HCT116 (cell line): ENCODE data around the gene TENM3. TPM values are rescaled to one million over a fixed set of nuclear protein-coding genes. Genes with fewer than 3 reads are reported as not detected.

ENCODE experiments used
- ATAC-seq: fragments of 200-7000 bp; cut with Tn5 transposase; 2 replicates; pipeline ENCODE4 v1.9.1; 2020; ENCODE audit warnings: mild to moderate bottlenecking, moderate library complexity
- BruUV-seq: library from RNA; stranded (reverse); fragments of 400-500 nt; replicated peaks from 2 replicates; lab custom pipeline; 2021; lab: Mats Ljungman, UMichigan
- CTCF ChIA-PET: fragments of 300-600 bp; sonication (Branson Sonifier 250); formaldehyde crosslinking; loops from one replicate; lab custom pipeline; 2021; ENCODE audit warnings: antibody characterized with exemption; lab: Charles Lee
- POLR2A ChIA-PET: fragments of 300-600, 350-600 bp; sonication (Branson Sonifier 250); formaldehyde crosslinking; loops from one replicate; lab custom pipeline; 2021; ENCODE audit warnings: antibody characterized with exemption; lab: Charles Lee
- RAD21 ChIA-PET, 2 experiments: fragments of 300-600 bp; sonication (Branson Sonifier 250); formaldehyde crosslinking; loops; one replicate each; lab custom pipeline; 2023; ENCODE audit warnings: low total read pairs in 2 of 2; ENCODE audit not compliant: uncharacterized antibody in 2 of 2, unreplicated experiment in 2 of 2, low non-redundant PET in 1 of 2; lab: Charles Lee
- DNase-seq: peaks from one replicate; pipeline ENCODE4 v3.0.0-alpha.2; 2010; ENCODE audit warnings: low read depth, low spot score
- H2AFZ ChIP-seq: fragments of 200-600 bp; shearing (Covaris generic), sonication (generic); 2 replicates; pipeline ENCODE4 v1.6.1; 2017; ENCODE audit warnings: low read depth, mixed run types, mixed read lengths, antibody characterized with exemption, low read length; ENCODE audit not compliant: poor library complexity, severe bottlenecking
- H3K27ac ChIP-seq: 2 replicates; pipeline ENCODE4 v1.5.1; 2012; ENCODE audit warnings: low read depth, low read length
- H3K27me3 ChIP-seq: fragments of 200-600 bp; sonication (generic); 2 replicates; pipeline ENCODE4 v1.6.1; 2016; ENCODE audit warnings: mixed run types, low read length, mixed read lengths; ENCODE audit not compliant: insufficient read depth
- H3K36me3 ChIP-seq, 2 experiments: fragments of 200-500 bp in 1 of 2; fragments of 200-600 bp in 1 of 2; sonication (Bioruptor generic) in 1 of 2; sonication (generic) in 1 of 2; 2 replicates each; pipeline versions ENCODE4 v1.5.1 to v1.6.1; 2014 to 2016; ENCODE audit warnings: low read length in 2 of 2, inconsistent platforms in 1 of 2, mixed read lengths in 1 of 2, mixed run types in 1 of 2; ENCODE audit not compliant: insufficient read depth in 2 of 2, control insufficient read depth in 1 of 2
- H3K4me1 ChIP-seq, 2 experiments: fragments of 200-600 bp in 1 of 2; sonication (generic) in 1 of 2; 2 replicates each; pipeline versions ENCODE4 v1.5.1 to v1.6.1; 2012 to 2017; ENCODE audit warnings: low read length in 2 of 2, inconsistent platforms in 1 of 2, mild to moderate bottlenecking in 1 of 2, mixed read lengths in 1 of 2, mixed run types in 1 of 2, moderate library complexity in 1 of 2; ENCODE audit not compliant: insufficient read depth in 2 of 2, control insufficient read depth in 1 of 2
- H3K4me2 ChIP-seq: fragments of 200-600 bp; sonication (generic); 2 replicates; pipeline ENCODE4 v1.6.1; 2017; ENCODE audit warnings: mixed run types, low read length, mixed read lengths
- H3K4me3 ChIP-seq, 2 experiments: fragments of 200-600 bp in 1 of 2; sonication (generic) in 1 of 2; replicated peaks in 1 of 2; 2 replicates each; pipeline ENCODE4 v1.5.1; 2011 to 2016; ENCODE audit warnings: low read length in 2 of 2, control low read depth in 1 of 2, low read depth in 1 of 2, mild to moderate bottlenecking in 1 of 2, mixed read lengths in 1 of 2, mixed run types in 1 of 2
- H3K79me2 ChIP-seq: fragments of 200-600 bp; sonication (generic); 2 replicates; pipeline ENCODE4 v1.6.1; 2017; ENCODE audit warnings: mild to moderate bottlenecking, mixed run types, low read length, moderate library complexity, mixed read lengths; ENCODE audit not compliant: insufficient read depth
- H3K9ac ChIP-seq: fragments of 200-600 bp; sonication (generic); 2 replicates; pipeline ENCODE4 v1.6.1; 2016; ENCODE audit warnings: low read length, mixed read lengths
- H3K9me2 ChIP-seq: fragments of 200-600 bp; sonication (generic), shearing (Covaris generic); 2 replicates; pipeline ENCODE4 v1.6.1; 2017; ENCODE audit warnings: mixed run types, mild to moderate bottlenecking, moderate library complexity; ENCODE audit not compliant: insufficient read depth
- H3K9me3 ChIP-seq, 2 experiments: fragments of 200-500 bp in 1 of 2; fragments of 200-600 bp in 1 of 2; sonication (Bioruptor generic) in 1 of 2; sonication (generic) in 1 of 2; 2 replicates each; pipeline ENCODE4 v1.6.1; 2014 to 2017; ENCODE audit warnings: low read length in 2 of 2, mixed read lengths in 2 of 2, inconsistent platforms in 1 of 2, low read depth in 1 of 2, mild to moderate bottlenecking in 1 of 2, mixed run types in 1 of 2, moderate library complexity in 1 of 2; ENCODE audit not compliant: control insufficient read depth in 1 of 2, insufficient read depth in 1 of 2
- H4K20me1 ChIP-seq: fragments of 200-600 bp; sonication (generic), shearing (Covaris generic); 2 replicates; pipeline ENCODE4 v1.6.1; 2017; ENCODE audit warnings: mixed run types, mild to moderate bottlenecking, moderate library complexity; ENCODE audit not compliant: insufficient read depth
- CBX3 ChIP-seq: IDR thresholded peaks from 2 replicates; pipeline ENCODE4 v1.6.1; 2012; ENCODE audit warnings: low read depth
- CEBPB ChIP-seq: IDR thresholded peaks from 2 replicates; pipeline ENCODE4 v1.6.1; 2012; ENCODE audit warnings: low read depth
- CTCF ChIP-seq, 3 experiments: fragments of 200-600 bp in 1 of 3; sonication (generic) in 1 of 3; IDR thresholded peaks in 2 of 3; conservative IDR thresholded peaks in 1 of 3; 2 replicates each; pipeline ENCODE4 v1.5.1; 2012 to 2017; ENCODE audit warnings: low read depth in 2 of 3, low read length in 2 of 3, antibody characterized with exemption in 1 of 3, borderline replicate concordance in 1 of 3, control low read depth in 1 of 3, mild to moderate bottlenecking in 1 of 3, mixed read lengths in 1 of 3, mixed run types in 1 of 3, moderate library complexity in 1 of 3; ENCODE audit not compliant: insufficient read depth in 1 of 3
- EGR1 ChIP-seq: IDR thresholded peaks from 2 replicates; pipeline ENCODE4 v1.6.1; 2012; ENCODE audit warnings: low read depth
- ELF1 ChIP-seq: IDR thresholded peaks from 2 replicates; pipeline ENCODE4 v1.6.1; 2012; ENCODE audit warnings: low read depth, borderline replicate concordance
- EZH2 ChIP-seq: fragments of 200-600 bp; sonication (generic); IDR thresholded peaks from 2 replicates; pipeline ENCODE4 v1.6.1; 2017; ENCODE audit warnings: antibody characterized with exemption, mixed run types
- EZH2phosphoT487 ChIP-seq: fragments of 200-600 bp; IDR thresholded peaks from 2 replicates; pipeline ENCODE4 v1.6.1; 2018; ENCODE audit warnings: antibody characterized with exemption, borderline replicate concordance
- JUND ChIP-seq: IDR thresholded peaks from 2 replicates; pipeline ENCODE4 v1.6.1; 2012
- MAX ChIP-seq: IDR thresholded peaks from 2 replicates; pipeline ENCODE4 v1.6.1; 2012
- POLR2AphosphoS5 ChIP-seq: IDR thresholded peaks from 2 replicates; pipeline ENCODE4 v1.6.1; 2011; ENCODE audit warnings: mild to moderate bottlenecking, low read depth, low read length, moderate library complexity
- RAD21 ChIP-seq: IDR thresholded peaks from 2 replicates; pipeline ENCODE4 v1.6.1; 2012; ENCODE audit warnings: low read depth, mild to moderate bottlenecking
- REST ChIP-seq: IDR thresholded peaks from 2 replicates; pipeline ENCODE4 v1.6.1; 2012; ENCODE audit warnings: low read depth
- SIN3A ChIP-seq: IDR thresholded peaks from 2 replicates; pipeline ENCODE4 v1.6.1; 2012; ENCODE audit warnings: low read depth
- SRF ChIP-seq: IDR thresholded peaks from 2 replicates; pipeline ENCODE4 v1.6.1; 2012; ENCODE audit warnings: low read depth
- TCF7L2 ChIP-seq: IDR thresholded peaks from 2 replicates; pipeline ENCODE4 v1.7.0; 2011; ENCODE audit warnings: borderline replicate concordance, inconsistent platforms; ENCODE audit not compliant: insufficient read depth, insufficient read length; ENCODE audit errors: extremely low read depth
- YY1 ChIP-seq: IDR thresholded peaks from 2 replicates; pipeline ENCODE4 v1.6.1; 2011; ENCODE audit warnings: low read length, low read depth, moderate library complexity, mild to moderate bottlenecking; ENCODE audit not compliant: insufficient replicate concordance; ENCODE audit errors: extremely low read depth
- ZBTB33 ChIP-seq: IDR thresholded peaks from 2 replicates; pipeline ENCODE4 v1.6.1; 2011; ENCODE audit warnings: mild to moderate bottlenecking, low read length, moderate library complexity; ENCODE audit not compliant: insufficient replicate concordance; ENCODE audit errors: extremely low read depth
- ZFX ChIP-seq: fragments of 450-650 bp; IDR thresholded peaks from 2 replicates; pipeline ENCODE4 v1.6.1; 2017
- ZNF274 ChIP-seq: fragments of 200-500 bp; sonication (Bioruptor generic); IDR thresholded peaks from 2 replicates; pipeline ENCODE4 v1.6.1; 2014; ENCODE audit warnings: mild to moderate bottlenecking, low read depth, low read length, inconsistent platforms
- intact Hi-C: fragments of 100-400 bp; cut with micrococcal nuclease; formaldehyde crosslinking; loops from 2 replicates; pipeline ENCODE4 v1.10.0; 2022
- total RNA-seq: library from RNA; stranded (reverse); gene quantifications from one replicate; pipeline ENCODE4 v1.2.1, GENCODE V29; 2021; ENCODE audit not compliant: unreplicated experiment

The TENM3 gene
- total RNA-seq, 1 experiment from 2014 or later = 0.54 TPM

- no peak overlapping the region for H3K4me2 ChIP-seq
- POLR2A ChIA-PET = no interaction called here
- H2AFZ ChIP-seq = no peak overlapping the region
Measured at GRCh38 chr4:182354867-182355266, 111.7 kb downstream of the TENM3 start.

More at GRCh38 chr4:182354867-182355266, 111.7 kb downstream of the TENM3 start:
- DNase-seq (no peak), ATAC-seq (no peak)
- no peak overlapping the region for H3K27ac ChIP-seq
- no peak overlapping the region for H3K9ac ChIP-seq
- H3K4me1 ChIP-seq = no peaks in the 10 kb centered on the region
- RAD21 ChIA-PET = no interaction called here
- no peaks in the 10 kb centered on the region for H3K36me3 ChIP-seq
- H3K4me3 ChIP-seq = no peak overlapping the region
- H3K79me2 ChIP-seq = no peaks in the 10 kb centered on the region
- CTCF ChIA-PET = no interaction called here
- H3K9me2 ChIP-seq = no peaks in the 10 kb centered on the region
- H3K27me3 ChIP-seq = peaks cover 24% of the 10 kb centered on the region
- no peaks in the 10 kb centered on the region for H3K9me3 ChIP-seq
- H4K20me1 ChIP-seq = no peaks in the 10 kb centered on the region
- intact Hi-C loops = no loop called here
- no TSS peak for BruUV-seq
- TF ChIP-seq REST = no peak
- no peak for TF ChIP-seq EZH2phosphoT487
- no peak for TF ChIP-seq RAD21
- no peak for TF ChIP-seq CTCF (IDR thresholded peaks at IDR 0.05 in 2 of 3, conservative IDR thresholded peaks at IDR 0.05 in 1 of 3; ENCODE audit: borderline replicate concordance in 1 of 3, insufficient read depth in 1 of 3, low read depth in 2 of 3, low read length in 2 of 3)
- no peak for TF ChIP-seq SRF
- TF ChIP-seq CBX3 = no peak
- no peak for TF ChIP-seq CEBPB
- no peak for TF ChIP-seq ZNF274
- TF ChIP-seq ZBTB33 = no peak
- TF ChIP-seq EZH2 = no peak
- TF ChIP-seq MAX = no peak
- TF ChIP-seq JUND = no peak
- no peak for TF ChIP-seq TCF7L2
- TF ChIP-seq ELF1 = no peak
- no peak for TF ChIP-seq ZFX
- no peak for TF ChIP-seq SIN3A
- TF ChIP-seq EGR1 = no peak
- no peak for TF ChIP-seq YY1
- no peak for TF ChIP-seq POLR2AphosphoS5
